HUES6 (cell line): ENCODE measurements around the gene STAT5A.
"Not testable (repeated sequence)": the region's sequence is repeated elsewhere in the genome, so short reads cannot be mapped to it uniquely, and the experiment has no call there.

ENCODE experiments used
- H3K27ac ChIP-seq: 2 replicates; pipeline ENCODE4 v1.7.0; 2013; ENCODE audit warnings: low read depth, mild to moderate bottlenecking, low read length, inconsistent platforms
- H3K27me3 ChIP-seq: 2 replicates; pipeline ENCODE4 v1.6.1; 2013; ENCODE audit warnings: low read length; ENCODE audit not compliant: control insufficient read depth, insufficient read depth
- H3K36me3 ChIP-seq: 2 replicates; pipeline ENCODE4 v1.6.1; 2013; ENCODE audit warnings: low read length; ENCODE audit not compliant: control insufficient read depth, insufficient read depth
- H3K4me1 ChIP-seq: 2 replicates; pipeline ENCODE4 v1.6.1; 2013; ENCODE audit warnings: low read length; ENCODE audit not compliant: control insufficient read depth, insufficient read depth
- H3K4me3 ChIP-seq: 2 replicates; pipeline ENCODE4 v1.5.1; 2013; ENCODE audit warnings: low read depth, low read length
- H3K9ac ChIP-seq: one replicate; pipeline ENCODE4 v1.6.1; 2013; ENCODE audit warnings: mild to moderate bottlenecking, low read length
- H3K9me3 ChIP-seq: 2 replicates; pipeline ENCODE4 v1.6.1; 2013; ENCODE audit warnings: low read depth, low read length; ENCODE audit not compliant: control insufficient read depth, insufficient read depth

STAT5A gene

DNA sequence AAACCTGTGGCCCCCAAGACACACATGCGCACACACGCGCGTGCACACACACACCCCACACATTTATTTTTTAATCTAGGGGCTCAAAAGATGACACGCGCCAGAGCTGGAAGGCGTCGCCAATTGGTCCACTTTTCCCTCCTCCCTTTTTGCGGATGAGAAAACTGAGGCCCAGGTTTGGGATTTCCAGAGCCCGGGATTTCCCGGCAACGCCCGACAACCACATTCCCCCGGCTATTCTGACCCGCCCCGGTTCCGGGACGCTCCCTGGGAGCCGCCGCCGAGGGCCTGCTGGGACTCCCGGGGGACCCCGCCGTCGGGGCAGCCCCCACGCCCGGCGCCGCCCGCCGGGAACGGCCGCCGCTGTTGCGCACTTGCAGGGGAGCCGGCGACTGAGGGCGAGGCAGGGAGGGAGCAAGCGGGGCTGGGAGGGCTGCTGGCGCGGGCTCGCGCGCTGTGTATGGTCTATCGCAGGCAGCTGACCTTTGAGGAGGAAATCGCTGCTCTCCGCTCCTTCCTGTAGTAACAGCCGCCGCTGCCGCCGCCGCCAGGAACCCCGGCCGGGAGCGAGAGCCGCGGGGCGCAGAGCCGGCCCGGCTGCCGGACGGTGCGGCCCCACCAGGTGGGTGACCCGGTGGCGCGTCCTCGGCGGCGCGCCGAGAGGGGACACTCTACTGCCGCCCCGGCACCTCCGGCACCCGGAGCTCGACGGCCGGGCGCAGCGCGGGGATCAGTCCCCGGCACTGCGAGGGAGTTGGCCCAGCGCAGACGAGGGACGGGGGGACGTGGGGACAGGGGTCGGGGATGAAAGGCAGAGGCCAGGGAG is at the start of gene STAT5A:
TSS of gene STAT5A (plus strand) at position 522 of the 826 bp plus-strand sequence. CDS start 914 bp downstream, outside the sequence.
- peak within 1 kb of the TSS; percentile 54 for H3K4me3 ChIP-seq
- H3K4me1 ChIP-seq, result peaks cover 22% of the 10 kb centered on the region
- no peak within 1 kb of the TSS for H3K27ac ChIP-seq
- no peaks in the 10 kb centered on the region for H3K36me3 ChIP-seq
- H3K9ac ChIP-seq, result peak within 1 kb of the TSS; percentile 15
- H3K9me3 ChIP-seq, result no peaks in the 10 kb centered on the region
- peaks cover 37% of the 10 kb centered on the region for H3K27me3 ChIP-seq

DNA sequence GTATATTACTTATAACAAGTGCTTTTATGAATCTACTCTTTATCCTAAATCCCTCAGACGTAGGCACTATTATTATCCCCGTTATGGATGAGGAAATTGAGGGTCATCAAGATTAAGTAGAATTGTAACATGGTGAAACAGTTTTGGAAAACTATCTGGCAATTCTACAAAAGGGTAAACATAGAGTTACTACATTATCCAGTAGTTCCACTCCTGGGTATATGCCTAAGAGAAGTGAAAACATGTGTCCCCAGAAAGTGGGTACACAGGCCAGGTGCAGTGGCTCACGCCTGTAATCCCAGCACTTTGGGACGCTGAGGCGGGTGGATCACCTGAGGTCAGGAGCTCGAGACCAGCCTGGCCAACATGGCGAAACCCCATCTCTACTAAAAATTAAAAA is 48.7 kb upstream of the STAT5A start:
- not testable (repeated sequence) for H3K36me3 ChIP-seq, H3K27ac ChIP-seq, H3K9ac ChIP-seq, H3K9me3 ChIP-seq, H3K27me3 ChIP-seq, H3K4me1 ChIP-seq, H3K4me3 ChIP-seq

GRCh38 chr17:42240201-42240600 is 48.1 kb upstream of the STAT5A start:
- Histone ChIP-seq H3K27ac (no peak overlapping the region), H3K27me3 (no peaks in the 10 kb centered on the region), H3K9ac (no peak overlapping the region), H3K36me3 (no peaks in the 10 kb centered on the region), H3K9me3 (no peaks in the 10 kb centered on the region), H3K4me1 (peaks cover 4% of the 10 kb centered on the region), H3K4me3 (no peak overlapping the region)

GRCh38 chr17:42240863-42241262 is 47.4 kb upstream of the STAT5A start:
- not testable (repeated sequence) for H3K9ac ChIP-seq, H3K9me3 ChIP-seq, H3K4me1 ChIP-seq

DNA sequence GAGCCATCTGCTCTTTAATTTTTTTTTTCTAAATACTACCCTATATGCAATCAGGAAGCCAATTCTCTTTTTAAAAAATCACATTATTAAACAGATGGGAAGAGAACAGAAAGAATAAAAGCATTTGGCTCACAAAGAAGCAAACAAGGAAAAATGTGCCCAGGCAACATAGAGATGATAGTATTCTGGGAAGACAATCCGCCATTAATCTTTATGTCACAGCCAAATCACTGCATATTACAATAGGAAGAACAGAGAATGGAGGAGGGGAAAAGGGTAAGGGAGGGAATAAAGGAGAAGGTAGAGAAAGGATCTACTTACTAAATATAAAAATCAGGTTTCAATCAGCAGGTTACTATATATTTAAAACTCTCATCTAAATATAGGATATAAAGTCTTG is 46.4 kb upstream of the STAT5A start:
- peaks cover 4% of the 10 kb centered on the region for H3K4me1 ChIP-seq
- no peak overlapping the region for H3K27ac ChIP-seq
- no peak overlapping the region for H3K9ac ChIP-seq
- no peak overlapping the region for H3K4me3 ChIP-seq
- no peaks in the 10 kb centered on the region for H3K36me3 ChIP-seq
- no peaks in the 10 kb centered on the region for H3K9me3 ChIP-seq
- no peaks in the 10 kb centered on the region for H3K27me3 ChIP-seq

More at GRCh38 chr17:42240863-42241262, 47.4 kb upstream of the STAT5A start:
- not testable (repeated sequence) for H3K27ac ChIP-seq, H3K27me3 ChIP-seq, H3K4me3 ChIP-seq, H3K36me3 ChIP-seq

- Histone ChIP-seq H3K9ac (no peak overlapping the region), H3K4me1 (peaks cover 6% of the 10 kb centered on the region), H3K4me3 (no peak overlapping the region), H3K27me3 (no peaks in the 10 kb centered on the region), H3K27ac (no peak overlapping the region), H3K9me3 (no peaks in the 10 kb centered on the region), H3K36me3 (no peaks in the 10 kb centered on the region)
Observed at GRCh38 chr17:42243493-42243982, 44.8 kb upstream of the STAT5A start.

DNA sequence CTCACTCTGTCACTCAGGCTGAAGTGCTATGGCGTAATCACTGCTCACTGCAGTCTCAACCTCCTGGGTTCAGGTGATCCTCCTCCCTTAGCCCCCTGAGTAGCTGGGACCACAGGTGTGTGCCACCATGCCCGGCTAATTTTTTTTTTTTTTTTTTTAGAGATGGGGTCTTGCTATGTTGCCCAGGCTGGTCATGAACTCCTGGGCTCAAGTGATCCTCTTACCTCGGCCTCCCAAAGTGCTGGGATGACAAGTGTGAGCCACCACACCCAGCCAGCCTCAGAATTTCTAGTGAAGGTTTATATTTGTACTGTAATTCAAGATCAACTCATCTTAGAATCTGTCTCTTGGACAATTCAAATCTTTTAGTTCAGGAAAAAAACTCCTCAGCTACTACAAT is 44.2 kb upstream of the STAT5A start:
- H3K36me3 ChIP-seq, H3K27me3 ChIP-seq, H3K4me3 ChIP-seq, H3K27ac ChIP-seq, H3K4me1 ChIP-seq, H3K9me3 ChIP-seq, H3K9ac ChIP-seq: not testable (repeated sequence)

DNA sequence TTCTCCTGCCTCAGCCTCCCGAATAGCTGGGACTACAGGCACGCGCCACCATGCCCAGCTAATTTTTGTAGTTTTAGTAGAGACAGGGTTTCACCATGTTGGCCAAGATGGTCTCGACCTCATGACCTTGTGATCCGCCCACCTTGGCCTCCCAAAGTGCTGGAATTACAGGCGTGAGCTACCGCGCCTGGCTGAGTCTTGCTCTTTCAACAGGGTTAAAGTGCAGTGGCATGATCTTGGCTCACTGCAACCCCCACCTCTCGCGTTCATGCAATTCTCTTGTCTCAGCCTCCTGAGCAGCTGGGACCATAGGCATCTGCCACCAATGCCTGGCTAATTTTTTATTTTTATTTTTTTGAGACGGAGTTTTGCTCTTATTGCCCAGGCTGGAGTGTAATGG is 43.1 kb upstream of the STAT5A start:
- H3K9me3 ChIP-seq, H3K4me1 ChIP-seq, H3K36me3 ChIP-seq, H3K9ac ChIP-seq, H3K4me3 ChIP-seq, H3K27ac ChIP-seq, H3K27me3 ChIP-seq: not testable (repeated sequence)

- Histone ChIP-seq H3K9ac (no peak overlapping the region), H3K9me3 (no peaks in the 10 kb centered on the region), H3K36me3 (no peaks in the 10 kb centered on the region), H3K4me3 (no peak overlapping the region), H3K4me1 (peaks cover 9% of the 10 kb centered on the region), H3K27me3 (no peaks in the 10 kb centered on the region), H3K27ac (no peak overlapping the region)
Observed at GRCh38 chr17:42246515-42246914, 41.8 kb upstream of the STAT5A start.

- Histone ChIP-seq H3K9me3 (no peaks in the 10 kb centered on the region), H3K4me1 (peaks cover 9% of the 10 kb centered on the region), H3K4me3 (no peak overlapping the region), H3K27ac (no peak overlapping the region), H3K9ac (no peak overlapping the region), H3K27me3 (no peaks in the 10 kb centered on the region), H3K36me3 (no peaks in the 10 kb centered on the region)
Observed at GRCh38 chr17:42247734-42248133, 40.6 kb upstream of the STAT5A start.

- Histone ChIP-seq H3K9me3 (no peaks in the 10 kb centered on the region), H3K9ac (no peak overlapping the region), H3K4me1 (peaks cover 9% of the 10 kb centered on the region; the same call in 1 of the 2 replicates), H3K4me3 (no peak overlapping the region), H3K27ac (no peak overlapping the region), H3K36me3 (no peaks in the 10 kb centered on the region), H3K27me3 (no peaks in the 10 kb centered on the region)
Observed at GRCh38 chr17:42248351-42249179, 39.7 kb upstream of the STAT5A start.
